ENCODE data around the gene TMEM184B.

Gene TMEM184B

GRCh38 chr22:38260761-38261681, 11.8 kb downstream of the TMEM184B start (continued):
- no peak for TF ChIP-seq ZFP3 (CRISPR knock-in tag; IDR thresholded peaks at IDR 0.05)
- no peak for TF ChIP-seq BACH2 (CRISPR knock-in tag; IDR thresholded peaks at IDR 0.05; ENCODE audit: borderline replicate concordance)

- ATAC-seq, result no peak
- TF ChIP-seq SNAI2 (CRISPR knock-in tag; IDR thresholded peaks at IDR 0.05) (no peak), POU6F1 (CRISPR knock-in tag; IDR thresholded peaks at IDR 0.05; ENCODE audit: borderline replicate concordance, low read depth) (no peak), ARNTL (CRISPR knock-in tag; IDR thresholded peaks at IDR 0.05; ENCODE audit: borderline replicate concordance, low read depth) (no peak), GLIS3 (CRISPR knock-in tag; IDR thresholded peaks at IDR 0.05) (no peak)
These were observed 13.4 kb downstream of the TMEM184B start for GRCh38 chr22:38259370-38259769.

GRCh38 chr22:38258895-38259294, 13.9 kb downstream of the TMEM184B start:
- no peak for ATAC-seq
- TF ChIP-seq ESRRG (CRISPR knock-in tag; IDR thresholded peaks at IDR 0.05) (no peak), GLIS3 (CRISPR knock-in tag; IDR thresholded peaks at IDR 0.05) (no peak), CSRNP3 (CRISPR knock-in tag; IDR thresholded peaks at IDR 0.05) (no peak), PATZ1 (CRISPR knock-in tag; IDR thresholded peaks at IDR 0.05; ENCODE audit: borderline replicate concordance) (no peak), TSHZ2 (CRISPR knock-in tag; IDR thresholded peaks at IDR 0.05) (no peak), ZNF565 (CRISPR knock-in tag; conservative IDR thresholded peaks at IDR 0.05; ENCODE audit: low read depth) (no peak), TCF4 (CRISPR knock-in tag; IDR thresholded peaks at IDR 0.05; ENCODE audit: borderline replicate concordance) (no peak), SNAI2 (CRISPR knock-in tag; IDR thresholded peaks at IDR 0.05) (no peak), ZFP3 (CRISPR knock-in tag; IDR thresholded peaks at IDR 0.05) (no peak), OSR1 (CRISPR knock-in tag; IDR thresholded peaks at IDR 0.05) (no peak), ZNF8 (CRISPR knock-in tag; IDR thresholded peaks at IDR 0.05) (no peak), RARB (CRISPR knock-in tag; IDR thresholded peaks at IDR 0.05) (no peak), ZC3H10 (CRISPR knock-in tag; IDR thresholded peaks at IDR 0.05) (no peak)

- TF ChIP-seq TCF4 (CRISPR knock-in tag; IDR thresholded peaks at IDR 0.05; ENCODE audit: borderline replicate concordance), result no peak
- TF ChIP-seq OSR1 (CRISPR knock-in tag; IDR thresholded peaks at IDR 0.05), result no peak
- no peak for TF ChIP-seq PATZ1 (CRISPR knock-in tag; IDR thresholded peaks at IDR 0.05; ENCODE audit: borderline replicate concordance)
- no peak for TF ChIP-seq CSDC2 (CRISPR knock-in tag; IDR thresholded peaks at IDR 0.05)
- no peak for TF ChIP-seq TSHZ2 (CRISPR knock-in tag; IDR thresholded peaks at IDR 0.05)
- TF ChIP-seq ESRRG (CRISPR knock-in tag; IDR thresholded peaks at IDR 0.05), result no peak
- no peak for TF ChIP-seq ISL1 (CRISPR knock-in tag; IDR thresholded peaks at IDR 0.05)
- ATAC-seq, result peak; percentile 57
These were observed 15.1 kb downstream of the TMEM184B start for GRCh38 chr22:38257650-38258250.
